H1 (cell line): Measurements from ENCODE around the gene IGLL5. TPM values are rescaled to one million over a fixed set of nuclear protein-coding genes. Genes with fewer than 3 reads are reported as not detected.

ENCODE experiments used
- CTCF ChIA-PET: fragments of 300-600 bp; sonication (Branson Sonifier 250); formaldehyde crosslinking; loops from one replicate; lab custom pipeline; 2021; ENCODE audit not compliant: partially characterized antibody; lab: Charles Lee
- POLR2A ChIA-PET: fragments of 300-600 bp; sonication (Branson Sonifier 250); formaldehyde crosslinking; loops from one replicate; lab custom pipeline; 2021; ENCODE audit warnings: inconsistent platforms; ENCODE audit not compliant: partially characterized antibody; lab: Charles Lee
- DNase-seq, 2 experiments: peaks; one replicate each; pipeline versions ENCODE4 v3.0.0 to v3.0.0-alpha.2; 2010 to 2022; ENCODE audit warnings: low spot score in 2 of 2, low read depth in 1 of 2, mixed read lengths in 1 of 2
- FAIRE-seq: peaks from 2 replicates; lab custom pipeline; 2011; peaks lifted over from hg19 to GRCh38; lab: Jason Lieb, UNC
- H2AFZ ChIP-seq: 2 replicates; pipeline ENCODE4 v1.8.1; 2012; ENCODE audit warnings: low read length, inconsistent platforms
- H2AK5ac ChIP-seq: 2 replicates; pipeline ENCODE4 v1.6.1; 2013; ENCODE audit warnings: low read depth, low read length
- H2BK120ac ChIP-seq: replicated peaks from 2 replicates; pipeline ENCODE3; 2013; ENCODE audit warnings: low read depth, low read length, inconsistent platforms
- H2BK12ac ChIP-seq: 2 replicates; pipeline ENCODE4 v1.6.1; 2013; ENCODE audit warnings: low read depth, low read length
- H2BK15ac ChIP-seq: 2 replicates; pipeline ENCODE4 v1.6.1; 2013; ENCODE audit warnings: low read length
- H2BK20ac ChIP-seq: 2 replicates; pipeline ENCODE4 v1.6.1; 2013; ENCODE audit warnings: low read length
- H2BK5ac ChIP-seq: 2 replicates; pipeline ENCODE4 v1.6.1; 2013; ENCODE audit warnings: low read depth, low read length
- H3K14ac ChIP-seq: 2 replicates; pipeline ENCODE4 v1.6.1; 2013; ENCODE audit warnings: inconsistent platforms; ENCODE audit not compliant: insufficient read length
- H3K18ac ChIP-seq: 2 replicates; pipeline ENCODE4 v1.6.1; 2013; ENCODE audit warnings: low read length; ENCODE audit errors: extremely low read depth
- H3K23ac ChIP-seq: 2 replicates; pipeline ENCODE4 v1.6.1; 2013; ENCODE audit warnings: inconsistent platforms; ENCODE audit not compliant: insufficient read length
- H3K23me2 ChIP-seq: 2 replicates; pipeline ENCODE4 v1.6.1; 2013; ENCODE audit warnings: low read depth, low read length
- H3K27ac ChIP-seq: 2 replicates; pipeline ENCODE4 v1.6.1; 2011; ENCODE audit warnings: low read depth, low read length, inconsistent platforms
- H3K27me3 ChIP-seq, 4 experiments: replicated peaks in 1 of 4; 1 replicate in 1 of 4; 2 replicates in 3 of 4; pipeline versions ENCODE4 v1.6.1 to v1.8.1; 2011 to 2013; ENCODE audit warnings: low read length in 3 of 4, mild to moderate bottlenecking in 3 of 4, inconsistent platforms in 2 of 4, mixed read lengths in 2 of 4, moderate library complexity in 1 of 4; ENCODE audit not compliant: control insufficient read depth in 3 of 4, insufficient read depth in 3 of 4; ENCODE audit errors: extremely low read depth in 1 of 4
- H3K36me3 ChIP-seq, 4 experiments: 2 replicates each; pipeline versions ENCODE4 v1.6.1 to v1.8.1; 2011 to 2013; ENCODE audit warnings: mild to moderate bottlenecking in 4 of 4, low read length in 3 of 4, moderate library complexity in 2 of 4, control low read depth in 1 of 4, inconsistent platforms in 1 of 4; ENCODE audit not compliant: insufficient read depth in 4 of 4, control insufficient read depth in 2 of 4
- H3K4ac ChIP-seq: replicated peaks from 2 replicates; pipeline ENCODE3; 2013; ENCODE audit warnings: low read length, low read depth, mixed read lengths, inconsistent platforms; ENCODE audit not compliant: insufficient read length
- H3K4me1 ChIP-seq, 4 experiments: replicated peaks in 1 of 4; 1 replicate in 1 of 4; 2 replicates in 3 of 4; pipeline versions ENCODE4 v1.6.1 to v1.8.1; 2011 to 2013; ENCODE audit warnings: low read length in 3 of 4, inconsistent platforms in 2 of 4, mixed read lengths in 1 of 4; ENCODE audit not compliant: insufficient read depth in 4 of 4, control insufficient read depth in 3 of 4
- H3K4me2 ChIP-seq, 2 experiments: 2 replicates each; pipeline versions ENCODE4 v1.6.1 to v1.8.1; 2011 to 2013; ENCODE audit warnings: low read depth in 2 of 2, low read length in 2 of 2, control low read depth in 1 of 2, inconsistent platforms in 1 of 2, mild to moderate bottlenecking in 1 of 2; ENCODE audit not compliant: insufficient read depth in 1 of 2
- H3K4me3 ChIP-seq, 4 experiments: fragments of 200-600, 300-600 bp in 1 of 4; sonication (generic), shearing (Covaris generic), sonication (Bioruptor Twin) in 1 of 4; 2 replicates each; pipeline versions ENCODE4 v1.5.1 to v1.8.1; 2011 to 2016; ENCODE audit warnings: low read length in 4 of 4, low read depth in 3 of 4, control low read depth in 2 of 4, inconsistent platforms in 2 of 4, mild to moderate bottlenecking in 2 of 4, mixed read lengths in 1 of 4, moderate library complexity in 1 of 4; ENCODE audit not compliant: insufficient read depth in 2 of 4; ENCODE audit errors: extremely low read depth in 1 of 4
- H3K56ac ChIP-seq: replicated peaks from 2 replicates; pipeline ENCODE3; 2013; ENCODE audit warnings: low read depth, mild to moderate bottlenecking, mixed read lengths, low read length, inconsistent platforms; ENCODE audit not compliant: insufficient read length
- H3K79me1 ChIP-seq: 2 replicates; pipeline ENCODE4 v1.6.1; 2013; ENCODE audit warnings: low read depth, low read length, control low read depth
- H3K79me2 ChIP-seq, 2 experiments: 2 replicates each; pipeline versions ENCODE4 v1.6.1 to v1.8.1; 2012 to 2013; ENCODE audit warnings: low read length in 2 of 2, mild to moderate bottlenecking in 2 of 2, inconsistent platforms in 1 of 2; ENCODE audit not compliant: insufficient read depth in 2 of 2, control insufficient read depth in 1 of 2
- H3K9ac ChIP-seq, 4 experiments: replicated peaks in 1 of 4; 1 replicate in 1 of 4; 2 replicates in 3 of 4; pipeline versions ENCODE4 v1.6.1 to v1.8.1; 2011 to 2013; ENCODE audit warnings: low read depth in 3 of 4, low read length in 3 of 4, control low read depth in 2 of 4, mild to moderate bottlenecking in 2 of 4, moderate library complexity in 2 of 4, inconsistent platforms in 1 of 4; ENCODE audit errors: extremely low read depth in 1 of 4
- H3K9me3 ChIP-seq, 2 experiments: 2 replicates each; pipeline versions ENCODE4 v1.6.1 to v1.8.1; 2012 to 2013; ENCODE audit warnings: mild to moderate bottlenecking in 2 of 2, moderate library complexity in 2 of 2, control low read depth in 1 of 2, inconsistent platforms in 1 of 2, low read depth in 1 of 2, low read length in 1 of 2, mixed read lengths in 1 of 2; ENCODE audit not compliant: insufficient read depth in 2 of 2
- H4K20me1 ChIP-seq, 2 experiments: replicated peaks in 1 of 2; 2 replicates each; pipeline versions ENCODE3 to v1.8.1; 2011 to 2013; ENCODE audit warnings: inconsistent platforms in 2 of 2, low read length in 2 of 2, mild to moderate bottlenecking in 1 of 2; ENCODE audit not compliant: insufficient read depth in 2 of 2, control insufficient read depth in 1 of 2
- H4K5ac ChIP-seq: 2 replicates; pipeline ENCODE4 v1.6.1; 2013; ENCODE audit warnings: low read length, low read depth, mixed read lengths, inconsistent platforms; ENCODE audit not compliant: insufficient read length
- H4K8ac ChIP-seq: 2 replicates; pipeline ENCODE4 v1.8.0; 2013; ENCODE audit warnings: mild to moderate bottlenecking, moderate library complexity, low read length, inconsistent platforms; ENCODE audit not compliant: insufficient read depth; ENCODE audit errors: extremely low read depth
- H4K91ac ChIP-seq: replicated peaks from 2 replicates; pipeline ENCODE3; 2013; ENCODE audit warnings: low read length, mixed read lengths, inconsistent platforms; ENCODE audit not compliant: insufficient read length
- GTF2F1 ChIP-seq: IDR thresholded peaks from 2 replicates; pipeline ENCODE4 v1.6.1; 2012; ENCODE audit warnings: low read depth, low read length, improper control_type of control experiment, borderline replicate concordance
- RFX5 ChIP-seq: IDR thresholded peaks from 2 replicates; pipeline ENCODE4 v1.6.1; 2011; ENCODE audit warnings: low read depth, low read length, improper control_type of control experiment, borderline replicate concordance
- WGBS, 2 experiments: shearing (Covaris generic) in 1 of 2; methylation state at CpG; one replicate each; pipeline versions ENCODE4 v1.1.6 to v1.1.7; 2013 to 2015; ENCODE audit warnings: low lambda C conversion rate in 2 of 2, mixed read lengths in 2 of 2, inconsistent platforms in 1 of 2, low coverage in 1 of 2, missing lambda C conversion rate in 1 of 2; ENCODE audit not compliant: insufficient replicate concordance in 2 of 2, insufficient coverage in 1 of 2, insufficient read length in 1 of 2; ENCODE audit errors: extremely low coverage in 1 of 2, missing lambda C conversion rate in 1 of 2; 5-methylcytosine and 5-hydroxymethylcytosine counted together
- polyA plus RNA-seq, 7 experiments: library from polyadenylated mRNA; depleted of rRNA in 3 of 7; stranded (reverse) in 5 of 7; unstranded in 2 of 7; fragments of >200 nt in 5 of 7; fragments of 200-250 nt in 2 of 7; gene quantifications; 1 replicate in 5 of 7; 2 replicates in 1 of 7; 4 replicates in 1 of 7; pipeline versions ENCODE4 v1.2.1 to v1.2.3, GENCODE V29; 2011 to 2013; ENCODE audit warnings: missing spikeins in 2 of 7, mixed read lengths in 2 of 7
- total RNA-seq: library from RNA; stranded (reverse); fragmentation: NEBNext Ultra II Directional; extraction: Animal tissue kit (Norgen Biotek cat#: 25700); gene quantifications from 2 replicates; pipeline ENCODE4 v1.2.1, GENCODE V29; 2021

Gene IGLL5
- total and polyA plus RNA-seq, 2 of the 8 experiments (the other 6 are each of a cell fraction or from before 2014, with no cell fraction given) = not detected

- Histone ChIP-seq H4K8ac (no peak overlapping the region), H3K56ac (no peak overlapping the region), H3K79me2 (no peaks in the 10 kb centered on the region), H2BK5ac (no peak overlapping the region), H3K4me2 (no peak overlapping the region), H3K14ac (no peak overlapping the region), H3K4me3 (no peak overlapping the region), H2BK15ac (no peak overlapping the region), H3K9me3 (peaks cover 14 to 58% of the 10 kb centered on the region in 2 experiments; a peak in 3 of 4 replicates), H4K20me1 (no peaks in the 10 kb centered on the region), H3K79me1 (no peaks in the 10 kb centered on the region), H3K27me3 (peaks cover 6 to 22% (median 13%) of the 10 kb centered on the region in 4 experiments), H2AFZ (no peak overlapping the region), H3K23ac (no peak overlapping the region), H3K4me1 (no peaks in the 10 kb centered on the region), H2BK120ac (no peak overlapping the region), H3K36me3 (no peaks in the 10 kb centered on the region), H2BK12ac (no peak overlapping the region), H3K18ac (no peak overlapping the region), H3K9ac (no peak overlapping the region), H2AK5ac (no peak overlapping the region), H3K23me2 (no peaks in the 10 kb centered on the region)
- ChIA-PET CTCF (no interaction called here), POLR2A (no interaction called here)
- FAIRE-seq = no peak
- WGBS, 2 experiments = 81% methylated on average over 9 of the region's 9 CpGs; no CpG with 5 or more reads in 1 of the 2 experiments
- no peak for DNase-seq
- TF ChIP-seq RFX5 = no peak
- TF ChIP-seq GTF2F1 = no peak
- TF ChIP-seq, all 59 proteins: peak for 0
- no peak overlapping the region for H4K5ac ChIP-seq
- H3K27ac ChIP-seq = no peak overlapping the region
- no peak overlapping the region for H3K4ac ChIP-seq
- no peak overlapping the region for H4K91ac ChIP-seq
- no peak overlapping the region for H2BK20ac ChIP-seq
Measured at GRCh38 chr22:22880645-22881044, 7.0 kb upstream of the IGLL5 start.
